GM19324 (cell line): ENCODE results near the gene ARMCX2.
"Not testable (repeated sequence)": the region's sequence is repeated elsewhere in the genome, so short reads cannot be mapped to it uniquely, and the experiment has no call there.

Source experiments
- ATAC-seq: cut with Tn5 transposase; IDR thresholded peaks from one replicate; pipeline ENCODE4 v1.9.1; 2021; ENCODE audit warnings: mild to moderate bottlenecking, moderate library complexity; ENCODE audit not compliant: unreplicated experiment, low FRiP score

ARMCX2 gene

GRCh38 chrX:101659601-101660063, at the start of gene ARMCX2:
TSS of gene ARMCX2 (minus strand) at chrX:101659850. CDS start at chrX:101657588, 2,262 bp downstream.
- ATAC-seq: no peak

- ATAC-seq: no peak
Measured at GRCh38 chrX:101709384-101709783, 49.7 kb upstream of the ARMCX2 start.

- no peak for ATAC-seq
Measured at GRCh38 chrX:101708163-101708562, 48.5 kb upstream of the ARMCX2 start.

GRCh38 chrX:101693476-101693875, 33.8 kb upstream of the ARMCX2 start:
- peak; percentile 66 for ATAC-seq

- no peak for ATAC-seq
Measured at GRCh38 chrX:101691835-101692234, 32.2 kb upstream of the ARMCX2 start.

GRCh38 chrX:101686574-101686973, 26.9 kb upstream of the ARMCX2 start:
- no peak for ATAC-seq

GRCh38 chrX:101685923-101686322, 26.3 kb upstream of the ARMCX2 start:
- ATAC-seq: no peak

GRCh38 chrX:101682723-101683122, 23.1 kb upstream of the ARMCX2 start:
- ATAC-seq: no peak

GRCh38 chrX:101677028-101677427, 17.4 kb upstream of the ARMCX2 start:
- peak; percentile 75 for ATAC-seq

- ATAC-seq: peak; percentile 51
Measured at GRCh38 chrX:101676571-101676970, 16.9 kb upstream of the ARMCX2 start.

- ATAC-seq: no peak
Measured at GRCh38 chrX:101668143-101668542, 8.5 kb upstream of the ARMCX2 start.

- no peak for ATAC-seq
Measured at GRCh38 chrX:101658661-101659491, 774 bp downstream of the ARMCX2 start.

- no peak for ATAC-seq
Measured at GRCh38 chrX:101657495-101657894, 2.2 kb downstream of the ARMCX2 start.

GRCh38 chrX:101656817-101657216, 2.8 kb downstream of the ARMCX2 start:
- ATAC-seq: no peak

- no peak for ATAC-seq
Measured at GRCh38 chrX:101655534-101655933, 4.1 kb downstream of the ARMCX2 start.

GRCh38 chrX:101647716-101648115, 11.9 kb downstream of the ARMCX2 start:
- ATAC-seq: not testable (repeated sequence)

- no peak for ATAC-seq
Measured at GRCh38 chrX:101642093-101642492, 17.6 kb downstream of the ARMCX2 start.

GRCh38 chrX:101639583-101639982, 20.1 kb downstream of the ARMCX2 start:
- no peak for ATAC-seq

GRCh38 chrX:101619364-101619763, 40.3 kb downstream of the ARMCX2 start:
- no peak for ATAC-seq

- peak; percentile 95 for ATAC-seq
Measured at GRCh38 chrX:101617211-101618191, 42.1 kb downstream of the ARMCX2 start, which contains the start of gene ARMCX6. TSS of gene ARMCX6 (minus strand) at chrX:101618000. CDS start at chrX:101616620, 1,380 bp downstream.

- ATAC-seq: no peak
Measured at GRCh38 chrX:101605728-101606127, 53.9 kb downstream of the ARMCX2 start.
